NCI-H2196 (cell line): Measurements from ENCODE around the gene ADAM12.
"Not testable (repeated sequence)": the region's sequence is repeated elsewhere in the genome, so short reads cannot be mapped to it uniquely, and the experiment has no call there.

Source experiments
- DNase-seq: peaks from one replicate; lab custom pipeline; 2025; ENCODE audit not compliant: unreplicated experiment; lab: John Stamatoyannopoulos, UW

Gene ADAM12

GRCh38 chr10:125997586-125997985, 390.7 kb downstream of the ADAM12 start:
- no peak for DNase-seq

DNA sequence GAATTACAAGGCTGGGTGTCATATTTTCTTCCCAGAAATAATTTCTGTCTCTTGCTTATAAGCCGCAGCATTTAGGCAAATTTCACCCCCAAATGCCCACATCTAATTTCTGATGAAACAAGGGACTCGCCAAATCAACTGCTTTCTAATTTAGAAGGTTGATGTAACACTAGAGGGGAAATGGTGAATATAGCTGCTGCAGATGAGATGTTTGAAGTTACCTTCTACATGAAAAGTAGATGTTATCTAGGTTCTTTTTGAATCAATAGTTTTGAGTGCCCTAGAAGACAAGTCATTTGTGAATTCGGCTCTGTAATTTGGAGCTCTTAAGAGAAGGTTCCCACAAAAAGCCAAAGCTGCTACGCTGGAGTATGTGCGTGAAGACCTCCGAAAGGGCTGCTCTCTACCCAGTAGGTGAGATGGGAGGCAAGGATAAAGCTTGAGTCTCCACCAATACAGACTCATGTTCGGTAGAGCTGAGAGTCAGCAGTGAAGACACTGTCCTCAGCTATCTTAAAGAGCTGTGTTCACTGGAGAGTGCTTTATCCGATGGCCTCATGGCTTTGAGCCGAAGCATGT, 392.5 kb downstream of the ADAM12 start:
- no peak for DNase-seq

- DNase-seq = no peak
Measured at GRCh38 chr10:125994601-125995000, 393.7 kb downstream of the ADAM12 start.

- DNase-seq = no peak
Measured at GRCh38 chr10:125992254-125992653, 396.0 kb downstream of the ADAM12 start.

GRCh38 chr10:125991392-125991791, 396.9 kb downstream of the ADAM12 start:
- DNase-seq = no peak

GRCh38 chr10:125990974-125991373, 397.3 kb downstream of the ADAM12 start:
- no peak for DNase-seq

DNA sequence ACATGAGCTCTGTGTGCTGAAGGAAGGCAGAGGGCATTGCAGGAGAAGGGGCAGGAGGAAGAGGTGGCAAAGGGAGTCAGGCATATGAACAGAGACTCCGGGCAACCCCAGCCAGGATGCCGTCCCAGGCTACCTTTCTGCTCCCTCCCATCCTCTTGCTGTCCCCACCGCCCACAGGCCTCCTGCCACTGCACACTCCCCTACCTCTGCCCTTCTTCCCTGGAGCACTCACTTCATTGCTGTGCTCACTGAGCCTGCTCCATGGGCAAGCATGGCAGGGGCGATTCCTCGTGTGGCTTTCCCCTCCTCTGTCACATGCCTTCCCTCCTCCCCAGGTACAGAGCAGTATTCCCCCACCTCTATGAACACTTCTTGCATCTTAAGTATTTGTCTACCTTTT, 398.5 kb downstream of the ADAM12 start:
- DNase-seq = no peak

GRCh38 chr10:125985557-125986240, 402.6 kb downstream of the ADAM12 start:
- no peak for DNase-seq

- DNase-seq = no peak
Measured at GRCh38 chr10:125984865-125985495, 403.3 kb downstream of the ADAM12 start.

GRCh38 chr10:125984346-125984745, 403.9 kb downstream of the ADAM12 start:
- no peak for DNase-seq

- no peak for DNase-seq
Measured at GRCh38 chr10:125983656-125984055, 404.6 kb downstream of the ADAM12 start.

DNA sequence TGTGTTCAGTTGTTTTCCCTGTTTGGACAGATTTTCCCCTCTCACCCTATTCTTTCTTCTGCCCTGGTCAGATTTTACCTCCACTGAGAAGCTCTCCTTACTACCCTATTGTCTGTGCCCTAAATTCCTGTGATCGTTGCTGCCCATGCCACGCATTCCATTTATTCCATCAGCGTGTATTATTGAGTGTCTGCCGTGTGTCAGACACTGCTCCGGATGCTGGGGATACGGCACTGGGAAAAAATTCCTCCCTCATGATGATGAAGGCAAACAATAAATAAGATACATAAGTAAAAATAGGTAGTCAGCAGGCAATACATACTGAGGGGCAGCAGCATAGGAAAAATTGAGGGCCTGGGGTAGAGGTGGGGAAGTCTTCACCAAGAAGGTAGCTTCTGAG, 405.1 kb downstream of the ADAM12 start:
- DNase-seq = no peak

- DNase-seq = peak; percentile 56
Measured at GRCh38 chr10:125982260-125982948, 405.9 kb downstream of the ADAM12 start.

GRCh38 chr10:125980521-125981035, 407.7 kb downstream of the ADAM12 start:
- no peak for DNase-seq

DNA sequence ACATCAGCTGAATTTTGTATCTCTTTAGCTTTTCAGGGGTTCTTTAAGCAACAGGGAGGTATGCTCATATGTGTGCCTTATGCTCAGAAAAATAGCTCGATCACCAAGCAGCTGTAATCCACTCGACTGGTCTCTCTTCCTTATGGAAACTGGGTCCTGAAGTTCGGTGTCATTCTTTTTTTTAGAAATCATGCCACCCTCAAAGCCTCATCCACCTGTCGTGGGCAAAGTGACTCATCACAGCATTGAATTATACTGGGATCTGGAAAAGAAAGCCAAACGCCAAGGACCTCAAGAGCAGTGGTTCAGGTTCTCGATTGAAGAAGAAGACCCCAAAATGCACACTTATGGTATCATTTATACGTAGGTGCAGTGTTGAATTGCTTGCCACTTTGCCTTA, 408.3 kb downstream of the ADAM12 start:
- no peak for DNase-seq

- DNase-seq = no peak
Measured at GRCh38 chr10:125976960-125977605, 411.2 kb downstream of the ADAM12 start.

DNA sequence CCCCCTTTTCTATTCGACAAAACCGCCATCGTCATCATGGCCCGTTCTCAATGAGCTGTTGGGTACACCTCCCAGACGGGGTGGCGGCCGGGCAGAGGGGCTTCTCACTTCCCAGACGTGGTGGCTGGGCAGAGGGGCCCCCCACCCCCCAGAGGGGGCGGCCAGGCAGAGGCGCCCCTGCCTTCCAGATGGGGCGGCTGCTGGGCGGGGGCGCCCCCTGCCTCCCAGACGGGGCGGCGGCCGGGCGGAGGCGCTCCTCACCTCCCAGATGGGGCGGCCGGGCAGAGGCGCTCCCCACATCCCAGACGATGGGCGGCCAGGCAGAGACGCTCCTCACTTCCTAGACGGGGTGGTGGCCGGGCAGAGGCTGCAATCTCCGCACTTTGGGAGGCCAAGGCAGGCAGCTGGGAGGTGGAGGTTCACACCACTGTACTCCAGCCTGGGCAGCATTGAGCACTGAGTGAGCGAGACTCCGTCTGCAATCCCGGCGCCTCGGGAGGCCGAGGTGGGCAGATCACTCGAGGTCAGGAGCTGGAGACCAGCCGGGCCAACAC, 418.1 kb downstream of the ADAM12 start:
- DNase-seq = not testable (repeated sequence)

- DNase-seq = no peak
Measured at GRCh38 chr10:125967533-125967932, 420.7 kb downstream of the ADAM12 start.

DNA sequence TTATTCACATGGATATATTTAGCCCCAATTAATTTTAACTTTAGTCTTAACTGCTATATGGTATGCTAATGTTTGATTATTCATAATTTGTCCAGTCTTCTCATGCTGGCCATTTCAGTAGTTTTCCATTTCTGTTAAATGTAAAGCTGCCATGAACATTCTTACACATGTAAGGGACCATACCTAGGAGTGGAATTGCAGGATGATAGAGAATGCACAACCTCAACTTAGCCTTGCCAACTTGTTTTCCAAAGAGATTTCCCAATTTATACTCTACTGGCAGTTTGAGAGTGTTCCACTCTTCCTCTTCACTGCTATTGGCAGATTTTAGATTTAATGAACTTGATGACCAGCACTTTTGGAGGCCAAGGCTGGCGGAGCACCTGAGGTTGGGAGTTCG, 423.7 kb downstream of the ADAM12 start:
- no peak for DNase-seq
